Psoas muscle (tissue), 8 donors: Measurements from ENCODE around the gene FLNA. TPM values are rescaled to one million over a fixed set of nuclear protein-coding genes. Genes with fewer than 3 reads are reported as not detected.

Source experiments
- ATAC-seq, 4 donors: fragments of 200-7000 bp; cut with Tn5 transposase; one replicate each; pipeline ENCODE4 v1.9.1; 2020; ENCODE audit warnings: moderate library complexity in 3 of 4, mild to moderate bottlenecking in 2 of 4
- DNase-seq, 2 donors: peaks; one replicate each; pipeline ENCODE4 v3.0.0-alpha.2; 2020
- H3K27ac ChIP-seq: fragments of 200-600 bp; one replicate; pipeline ENCODE4 v1.8.0; 2022
- H3K27me3 ChIP-seq, 3 donors: fragments of 200-600 bp in 1 of 3; one replicate each; pipeline versions ENCODE4 v1.6.1 to v1.8.0; 2013 to 2022; ENCODE audit warnings: low read length in 2 of 3, mild to moderate bottlenecking in 2 of 3, moderate library complexity in 1 of 3; ENCODE audit not compliant: insufficient read depth in 3 of 3
- H3K36me3 ChIP-seq, 2 donors: fragments of 200-600 bp in 1 of 2; one replicate each; pipeline versions ENCODE4 v1.6.1 to v1.8.0; 2013 to 2022; ENCODE audit warnings: low read depth in 1 of 2, mild to moderate bottlenecking in 1 of 2, moderate library complexity in 1 of 2; ENCODE audit not compliant: insufficient read depth in 1 of 2
- H3K4me1 ChIP-seq: fragments of 200-600 bp; one replicate; pipeline ENCODE4 v1.8.0; 2022
- H3K4me3 ChIP-seq: fragments of 200-600 bp; one replicate; pipeline ENCODE4 v1.8.0; 2022; ENCODE audit warnings: mild to moderate bottlenecking
- H3K9me3 ChIP-seq: fragments of 200-600 bp; one replicate; pipeline ENCODE4 v1.8.0; 2022
- WGBS, 3 donors: extraction: QIAGEN DNeasy Blood & Tissue Kit; methylation state at CpG; one replicate each; pipeline versions ENCODE4 v1.1.6 to v1.1.7; 2013; 5-methylcytosine and 5-hydroxymethylcytosine counted together
- intact Hi-C, 2 donors: fragments of 100-400 bp; cut with DNase I; formaldehyde crosslinking; loops; one replicate each; pipeline versions ENCODE4 v1.11.0 to v1.14.2; 2022
- polyA plus RNA-seq, 3 donors: library from polyadenylated mRNA; stranded (reverse); fragments of 200-250 nt; gene quantifications; one replicate each; pipeline ENCODE4 v1.2.3, GENCODE V29; 2013
- total RNA-seq, 4 donors: library from RNA; stranded (reverse); fragmentation: NEBNext Ultra II Directional in 2 of 4; extraction: Animal tissue kit (Norgen Biotek cat#: 25700) in 2 of 4; gene quantifications; one replicate each; pipeline versions ENCODE4 v1.2.1 to v1.2.4, GENCODE V29; 2021 to 2023
- TF ChIP-seq, protein P1 (sequence below): fragments of 200-600 bp; IDR thresholded peaks from one replicate; pipeline ENCODE4 v1.8.0; 2022; ENCODE audit warnings: antibody characterized with exemption
- donor health status: healthy with polysubstance abuse.
- donor health status: DM: no; HTN: no; CAD: no; lungs with moderate emphysema.
- donor health status: Bipolar disorder and iron deficiency.
- donor health status: healthy.
- donor health status: DM: yes; HTN: yes; CAD: no.
- donor health status: DM: no; HTN: no; CAD: no.
- donor health status: DM: no; HTN: no; CAD: no.
- donor health status: DM: yes; HTN: yes; CAD: no.

Gene FLNA
- total and polyA plus RNA-seq, 7 donors = 45.7 to 106 (median 67.4) TPM

DNA sequence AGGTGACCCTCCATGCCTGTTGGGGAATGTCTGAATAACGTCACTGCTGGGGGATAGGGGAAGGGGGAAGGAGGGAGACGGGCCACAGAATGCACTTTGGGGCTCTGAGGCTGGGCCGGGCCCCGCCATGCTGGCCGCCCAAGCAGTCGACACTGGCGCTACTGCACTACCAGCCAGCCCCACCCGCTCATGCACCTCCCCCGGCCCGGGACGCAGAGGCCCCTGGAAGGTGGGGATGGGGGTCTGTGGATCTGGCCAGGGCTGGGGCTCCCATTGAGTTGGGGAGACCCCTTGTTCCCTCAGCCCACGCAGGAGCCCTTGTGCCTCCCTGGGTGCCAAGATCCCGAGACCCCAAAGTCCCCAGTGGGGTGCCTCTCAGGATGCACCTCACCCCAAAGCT is 17.8 kb downstream of the FLNA start:
- WGBS, 3 donors = 79 to 89% (median 83%) methylated on average over 7 to 13 of the region's 13 CpGs
- Histone ChIP-seq H3K27ac (no peak overlapping the region), H3K4me3 (no peak overlapping the region), H3K9me3 (no peaks in the 10 kb centered on the region), H3K36me3 (peaks cover 0 to 62% of the 10 kb centered on the region in 2 donors), H3K27me3 (no peaks in the 10 kb centered on the region), H3K4me1 (no peaks in the 10 kb centered on the region)
- TF ChIP-seq, protein P1, sequence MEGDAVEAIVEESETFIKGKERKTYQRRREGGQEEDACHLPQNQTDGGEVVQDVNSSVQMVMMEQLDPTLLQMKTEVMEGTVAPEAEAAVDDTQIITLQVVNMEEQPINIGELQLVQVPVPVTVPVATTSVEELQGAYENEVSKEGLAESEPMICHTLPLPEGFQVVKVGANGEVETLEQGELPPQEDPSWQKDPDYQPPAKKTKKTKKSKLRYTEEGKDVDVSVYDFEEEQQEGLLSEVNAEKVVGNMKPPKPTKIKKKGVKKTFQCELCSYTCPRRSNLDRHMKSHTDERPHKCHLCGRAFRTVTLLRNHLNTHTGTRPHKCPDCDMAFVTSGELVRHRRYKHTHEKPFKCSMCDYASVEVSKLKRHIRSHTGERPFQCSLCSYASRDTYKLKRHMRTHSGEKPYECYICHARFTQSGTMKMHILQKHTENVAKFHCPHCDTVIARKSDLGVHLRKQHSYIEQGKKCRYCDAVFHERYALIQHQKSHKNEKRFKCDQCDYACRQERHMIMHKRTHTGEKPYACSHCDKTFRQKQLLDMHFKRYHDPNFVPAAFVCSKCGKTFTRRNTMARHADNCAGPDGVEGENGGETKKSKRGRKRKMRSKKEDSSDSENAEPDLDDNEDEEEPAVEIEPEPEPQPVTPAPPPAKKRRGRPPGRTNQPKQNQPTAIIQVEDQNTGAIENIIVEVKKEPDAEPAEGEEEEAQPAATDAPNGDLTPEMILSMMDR = no peak
- intact Hi-C loops = no loop called here
- DNase-seq (no peak), ATAC-seq (no peak)

DNA sequence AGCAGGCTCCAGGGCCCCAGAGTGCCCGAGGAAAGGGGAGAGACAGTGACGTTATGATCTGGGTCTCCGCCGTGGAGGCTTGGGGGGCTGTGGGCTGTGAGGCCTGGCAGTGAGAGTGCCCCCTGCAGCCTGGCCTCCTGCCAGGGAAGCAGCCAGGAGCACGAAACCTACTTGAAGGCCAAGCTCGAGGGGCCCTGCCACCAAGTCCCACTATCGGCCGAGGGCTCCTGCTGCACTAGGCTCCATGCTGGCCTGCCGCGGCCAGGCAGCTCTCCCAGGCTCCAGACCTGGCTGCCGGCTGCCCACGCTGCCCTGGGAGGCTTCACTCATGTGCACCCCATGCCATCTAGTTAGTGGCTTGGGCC is 18.7 kb downstream of the FLNA start:
- Histone ChIP-seq H3K4me3 (no peak overlapping the region), H3K27ac (no peak overlapping the region), H3K4me1 (no peaks in the 10 kb centered on the region), H3K36me3 (peaks cover 0 to 61% of the 10 kb centered on the region in 2 donors), H3K9me3 (no peaks in the 10 kb centered on the region), H3K27me3 (no peaks in the 10 kb centered on the region)
- TF ChIP-seq, protein P1 = no peak
- intact Hi-C loops = no loop called here
- WGBS, 3 donors = 70 to 94% (median 90%) methylated on average over 2 to 12 of the region's 12 CpGs
- no peak for DNase-seq
- ATAC-seq = no peak

DNA sequence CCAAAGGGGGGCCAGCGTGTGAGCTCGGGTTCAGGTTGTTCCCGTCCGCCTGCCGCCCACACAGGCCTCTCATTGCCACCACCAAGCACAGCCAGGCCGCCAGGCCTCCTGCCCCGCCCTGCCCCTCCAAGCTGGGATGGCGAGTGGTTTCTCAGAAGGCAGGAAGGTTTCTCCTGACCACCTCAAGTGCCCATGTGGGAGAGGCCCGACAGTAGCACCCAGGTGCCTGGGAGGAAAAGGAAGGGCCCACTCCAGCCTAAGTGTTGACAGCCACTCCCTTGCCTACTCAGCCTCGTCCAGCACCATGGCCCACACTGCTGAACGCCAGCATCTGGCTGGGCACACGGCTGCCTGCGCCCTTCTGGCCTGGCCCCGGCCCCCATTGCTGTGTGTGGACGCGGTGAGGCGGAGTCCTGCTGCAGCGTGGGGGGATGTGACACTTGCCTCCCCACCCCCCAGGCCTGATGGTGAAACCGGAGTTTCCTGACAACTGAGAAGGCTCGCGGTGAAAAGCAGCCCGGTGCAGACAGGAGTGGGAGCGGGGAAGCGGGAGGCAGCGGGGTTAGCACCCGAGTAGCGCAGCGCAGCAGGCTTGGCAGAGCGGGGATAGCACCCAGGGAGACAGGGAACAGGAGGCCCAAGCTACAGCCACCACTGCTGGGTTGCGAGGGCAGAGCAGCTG is 19.2 kb downstream of the FLNA start:
- Histone ChIP-seq H3K27me3 (no peaks in the 10 kb centered on the region), H3K9me3 (no peaks in the 10 kb centered on the region), H3K36me3 (peaks cover 0 to 58% of the 10 kb centered on the region in 2 donors), H3K4me3 (no peak overlapping the region), H3K27ac (no peak overlapping the region), H3K4me1 (no peaks in the 10 kb centered on the region)
- TF ChIP-seq, protein P1 = no peak
- no peak for DNase-seq
- intact Hi-C loops = no loop called here
- no peak for ATAC-seq
- WGBS, 3 donors = 82 to 90% (median 89%) methylated on average over 12 to 30 of the region's 30 CpGs

DNA sequence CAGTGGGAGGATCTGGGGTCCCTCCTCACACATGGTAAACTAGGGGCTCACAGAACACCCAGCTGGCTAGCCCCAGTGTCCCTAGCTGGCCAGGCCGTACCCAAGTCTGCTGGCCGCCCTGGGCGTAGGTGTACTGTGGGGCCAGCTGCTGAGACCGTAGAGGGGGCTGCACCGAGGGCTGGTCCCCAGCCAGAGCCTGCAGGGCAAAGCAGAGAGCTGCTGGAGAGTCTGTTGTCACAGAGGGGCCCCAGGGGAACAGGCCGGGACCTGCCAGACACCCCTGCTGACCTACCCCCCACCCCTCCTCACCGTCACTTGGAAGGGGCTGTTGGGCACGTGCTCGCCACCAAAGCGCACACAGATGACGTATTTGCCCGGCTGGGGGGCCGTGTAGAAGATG is 19.9 kb downstream of the FLNA start:
- H3K4me3 ChIP-seq = no peak overlapping the region
- no peaks in the 10 kb centered on the region for H3K9me3 ChIP-seq
- no peak overlapping the region for H3K27ac ChIP-seq
- no peak for ATAC-seq
- intact Hi-C loops = no loop called here
- no peaks in the 10 kb centered on the region for H3K4me1 ChIP-seq
- TF ChIP-seq, protein P1 = no peak
- WGBS, 3 donors = 80 to 92% (median 87%) methylated on average over 7 to 13 of the region's 13 CpGs
- DNase-seq = no peak
- H3K27me3 ChIP-seq = no peaks in the 10 kb centered on the region
- H3K36me3 ChIP-seq = peaks cover 0 to 58% of the 10 kb centered on the region in 2 donors

DNA sequence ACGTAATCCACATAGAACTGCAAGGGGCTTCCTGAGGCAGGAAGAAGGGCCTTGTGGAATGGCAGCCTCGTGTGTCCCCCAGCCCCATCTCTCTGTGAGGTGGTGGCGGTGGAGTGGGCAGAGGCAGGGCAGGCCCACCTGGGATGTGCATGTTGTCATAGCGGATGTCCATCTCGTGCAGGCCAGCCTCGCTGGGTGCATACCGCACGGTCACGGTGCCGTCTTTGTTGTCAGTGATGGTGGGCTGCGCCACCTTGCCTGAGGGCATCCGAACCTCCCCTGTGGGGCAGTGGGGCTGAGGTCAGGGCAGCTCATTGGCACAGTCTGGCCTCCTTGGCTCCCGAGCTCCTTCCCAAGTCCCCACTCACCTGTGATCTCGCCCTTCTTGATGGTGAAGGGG is 20.4 kb downstream of the FLNA start:
- TF ChIP-seq, protein P1 = no peak
- H3K27me3 ChIP-seq = no peaks in the 10 kb centered on the region
- H3K9me3 ChIP-seq = no peaks in the 10 kb centered on the region
- H3K4me3 ChIP-seq = no peak overlapping the region
- intact Hi-C loops = no loop called here
- H3K4me1 ChIP-seq = no peaks in the 10 kb centered on the region
- no peak for DNase-seq
- WGBS, 3 donors = 78 to 88% (median 86%) methylated on average over 9 to 14 of the region's 14 CpGs
- peaks cover 0 to 58% of the 10 kb centered on the region in 2 donors for H3K36me3 ChIP-seq
- no peak overlapping the region for H3K27ac ChIP-seq
- ATAC-seq = no peak
